Upper lobe of left lung (tissue), 6 donors: ENCODE results near the gene KLHL25. TPM values are rescaled to one million over a fixed set of nuclear protein-coding genes. Genes with fewer than 3 reads are reported as not detected.

Source experiments
- ATAC-seq, 2 donors: fragments of 200-7000 bp; cut with Tn5 transposase; one replicate each; pipeline ENCODE4 v1.9.1; 2022; ENCODE audit warnings: mild to moderate bottlenecking in 2 of 2, moderate library complexity in 2 of 2; ENCODE audit not compliant: low FRiP score in 2 of 2
- DNase-seq, 2 donors: peaks; one replicate each; pipeline ENCODE4 v3.0.0-alpha.2; 2019 to 2020
- H3K27ac ChIP-seq, 4 donors: fragments of 200-600 bp; sonication (generic); one replicate each; pipeline ENCODE4 v1.5.1; 2016 to 2019
- H3K27me3 ChIP-seq, 4 donors: fragments of 200-600 bp; sonication (generic); one replicate each; pipeline ENCODE4 v1.5.1; 2017 to 2019
- H3K36me3 ChIP-seq, 4 donors: fragments of 200-600 bp; sonication (generic); one replicate each; pipeline ENCODE4 v1.5.1; 2016 to 2019
- H3K4me1 ChIP-seq, 4 donors: fragments of 200-600 bp; sonication (generic); one replicate each; pipeline ENCODE4 v1.5.1; 2018 to 2019
- H3K4me3 ChIP-seq, 4 donors: fragments of 200-600 bp; sonication (generic); one replicate each; pipeline ENCODE4 v1.5.1; 2017 to 2019; ENCODE audit warnings: mild to moderate bottlenecking in 2 of 4, moderate library complexity in 1 of 4
- H3K9me3 ChIP-seq, 4 donors: fragments of 200-600 bp; sonication (generic); one replicate each; pipeline ENCODE4 v1.5.1; 2018 to 2019
- CTCF ChIP-seq, 6 experiments: fragments of 450-650 bp in 4 of 6; fragments of 200-600 bp in 2 of 6; sonication (generic) in 2 of 6; IDR thresholded peaks; one replicate each; pipeline ENCODE4 v1.5.1; 2016 to 2019; ENCODE audit warnings: antibody characterized with exemption in 6 of 6
- EP300 ChIP-seq, 4 donors: sonication (generic); formaldehyde crosslinking; IDR thresholded peaks; one replicate each; pipeline ENCODE4 v1.5.1; 2017; ENCODE audit warnings: antibody characterized with exemption in 4 of 4, control low read depth in 2 of 4
- POLR2A ChIP-seq, 4 donors: fragments of 450-650 bp; IDR thresholded peaks; one replicate each; pipeline ENCODE4 v1.5.1; 2016 to 2017; ENCODE audit warnings: antibody characterized with exemption in 4 of 4, mild to moderate bottlenecking in 2 of 4
- POLR2AphosphoS5 ChIP-seq, 2 donors: sonication (generic); formaldehyde crosslinking; IDR thresholded peaks; one replicate each; pipeline ENCODE4 v1.5.1; 2017; ENCODE audit warnings: antibody characterized with exemption in 2 of 2
- WGBS, 2 donors: methylation state at CpG; one replicate each; pipeline ENCODE4 v1.1.5; 2017 to 2018; 5-methylcytosine and 5-hydroxymethylcytosine counted together
- total RNA-seq, 6 donors: library from RNA; depleted of rRNA in 4 of 6; stranded (reverse); fragments of >200 nt in 4 of 6; gene quantifications; one replicate each; pipeline versions ENCODE4 v1.1.0 to v1.2.1, GENCODE V29; 2016 to 2021
- donor health status: DM: no; HTN: no; CAD: no; lungs with moderate emphysema.
- donor health status: DM: no; HTN: yes; CAD: no; lungs with severe emphysema.

The KLHL25 gene
- total RNA-seq, 6 donors from 2014 or later: 3.0 to 24.1 (median 5.6) TPM

GRCh38 chr15:85758655-85758978 is 36.1 kb downstream of the KLHL25 start:
- H3K36me3 ChIP-seq: no peaks in the 10 kb centered on the region
- no peak overlapping the region for H3K4me3 ChIP-seq
- no peak for ATAC-seq
- no peaks in the 10 kb centered on the region for H3K9me3 ChIP-seq
- peaks cover 0 to 4% (median 0%) of the 10 kb centered on the region in 4 donors for H3K4me1 ChIP-seq
- peak in 1 of 2 donors; percentile 59 for DNase-seq
- no peak overlapping the region for H3K27ac ChIP-seq
- H3K27me3 ChIP-seq: no peaks in the 10 kb centered on the region
- TF ChIP-seq POLR2A (IDR thresholded peaks at IDR 0.05) (no peak), CTCF (IDR thresholded peaks at IDR 0.05) (no peak), POLR2AphosphoS5 (IDR thresholded peaks at IDR 0.05) (no peak), EP300 (IDR thresholded peaks at IDR 0.05) (no peak)
- 95 to 97% methylated on average over 4 to 21 of the region's 21 CpGs for WGBS, 2 donors

DNA sequence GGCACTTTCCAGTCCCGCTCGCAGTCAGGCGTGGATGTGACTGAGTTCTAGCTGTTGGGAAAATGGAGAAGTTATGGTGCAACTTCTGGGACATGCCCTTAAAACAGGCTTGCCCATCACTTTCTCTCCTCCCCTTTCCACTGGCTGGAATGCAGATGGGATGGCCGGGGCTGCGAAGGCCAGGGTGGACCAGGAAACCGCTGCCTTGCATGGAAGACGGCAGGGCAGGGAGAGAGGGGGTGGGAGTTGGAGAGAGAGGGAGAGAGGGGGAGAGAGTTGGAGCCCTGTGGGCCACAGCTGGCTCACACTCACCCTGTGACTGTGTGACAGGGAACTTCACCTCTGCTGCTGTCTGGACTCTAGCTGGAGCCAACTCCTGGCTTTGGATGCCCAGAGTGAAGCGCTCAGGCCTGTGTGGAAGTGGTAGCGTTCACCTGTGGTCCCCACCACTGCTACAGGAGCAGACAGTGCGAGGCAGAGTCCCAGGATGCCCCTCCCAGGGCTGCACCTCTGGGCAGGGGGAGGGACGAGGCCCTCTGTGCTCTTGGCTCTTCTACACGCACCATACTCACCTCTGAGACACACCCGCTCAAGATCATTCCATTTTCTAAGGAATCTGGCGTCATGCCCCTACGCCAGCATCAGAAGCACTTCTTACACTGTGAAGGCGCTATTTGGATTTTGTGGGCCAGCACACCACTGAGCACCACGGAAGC is 36.6 kb downstream of the KLHL25 start:
- no peak overlapping the region for H3K27ac ChIP-seq
- whole genome bisulfite sequencing, 2 donors: 86 to 91% methylated on average over 15 to 17 of the region's 17 CpGs

DNA sequence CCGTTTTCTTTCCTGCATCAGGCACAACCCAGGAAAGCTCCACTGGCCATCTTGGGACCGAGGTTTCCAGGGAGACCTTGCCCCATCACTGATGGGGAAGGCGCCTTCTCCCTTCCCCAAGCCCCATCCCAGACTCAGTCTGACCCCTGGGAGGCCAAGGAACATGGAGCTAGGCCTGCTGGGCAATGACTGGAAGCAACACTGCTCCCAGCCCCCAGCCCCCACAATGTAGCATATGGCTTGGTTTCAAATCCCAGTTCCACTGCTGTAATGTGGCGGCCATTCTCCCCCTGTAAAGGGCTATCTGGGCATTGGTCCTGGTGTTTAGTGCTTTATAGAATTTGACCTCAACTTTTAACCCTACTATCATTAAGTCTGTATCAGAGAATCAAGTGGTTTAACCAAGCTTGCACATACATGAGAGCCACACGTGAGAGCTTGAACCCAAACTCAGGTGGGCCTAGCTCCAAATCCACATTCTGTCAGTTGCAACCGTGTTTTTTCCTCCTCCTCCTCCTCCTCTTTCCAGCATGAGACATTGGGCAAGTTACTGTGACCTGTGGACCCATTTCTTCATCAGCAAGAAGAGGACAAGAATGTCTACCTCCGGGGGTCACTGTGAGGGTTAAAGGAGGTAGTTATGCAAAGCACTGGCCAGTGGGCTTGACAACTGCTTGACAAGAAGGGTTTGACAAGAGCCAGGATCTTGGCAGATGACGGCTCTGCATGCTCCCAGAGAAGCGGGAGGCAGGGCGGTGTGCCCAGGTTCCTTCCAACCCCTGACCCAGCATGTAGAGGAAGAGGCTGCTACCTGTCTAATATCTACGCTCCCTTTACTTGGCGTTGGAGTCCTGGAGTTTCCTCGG is 37.4 kb downstream of the KLHL25 start:
- TF ChIP-seq CTCF (IDR thresholded peaks at IDR 0.05) (no peak), POLR2A (IDR thresholded peaks at IDR 0.05) (no peak), EP300 (IDR thresholded peaks at IDR 0.05) (no peak), POLR2AphosphoS5 (IDR thresholded peaks at IDR 0.05) (no peak)
- H3K4me1 ChIP-seq: peaks cover 0 to 7% (median 2%) of the 10 kb centered on the region in 4 donors
- H3K27ac ChIP-seq: no peak overlapping the region
- no peaks in the 10 kb centered on the region for H3K27me3 ChIP-seq
- ATAC-seq (no peak), DNase-seq (no peak)
- no peaks in the 10 kb centered on the region for H3K36me3 ChIP-seq
- no peak overlapping the region for H3K4me3 ChIP-seq
- no peaks in the 10 kb centered on the region for H3K9me3 ChIP-seq
- 83 to 91% methylated on average over 7 to 13 of the region's 13 CpGs for WGBS, 2 donors

More for the DNA sequence above, 36.6 kb downstream of the KLHL25 start:
- ATAC-seq: no peak
- H3K27me3 ChIP-seq: no peaks in the 10 kb centered on the region
- peaks cover 0 to 4% (median 0%) of the 10 kb centered on the region in 4 donors for H3K4me1 ChIP-seq
- no peak for TF ChIP-seq EP300 (IDR thresholded peaks at IDR 0.05)
- no peak for TF ChIP-seq POLR2A (IDR thresholded peaks at IDR 0.05)
- TF ChIP-seq POLR2AphosphoS5 (IDR thresholded peaks at IDR 0.05): no peak
- TF ChIP-seq CTCF (IDR thresholded peaks at IDR 0.05): no peak
- H3K36me3 ChIP-seq: no peaks in the 10 kb centered on the region
- no peaks in the 10 kb centered on the region for H3K9me3 ChIP-seq
- no peak overlapping the region for H3K4me3 ChIP-seq
- no peak for DNase-seq

DNA sequence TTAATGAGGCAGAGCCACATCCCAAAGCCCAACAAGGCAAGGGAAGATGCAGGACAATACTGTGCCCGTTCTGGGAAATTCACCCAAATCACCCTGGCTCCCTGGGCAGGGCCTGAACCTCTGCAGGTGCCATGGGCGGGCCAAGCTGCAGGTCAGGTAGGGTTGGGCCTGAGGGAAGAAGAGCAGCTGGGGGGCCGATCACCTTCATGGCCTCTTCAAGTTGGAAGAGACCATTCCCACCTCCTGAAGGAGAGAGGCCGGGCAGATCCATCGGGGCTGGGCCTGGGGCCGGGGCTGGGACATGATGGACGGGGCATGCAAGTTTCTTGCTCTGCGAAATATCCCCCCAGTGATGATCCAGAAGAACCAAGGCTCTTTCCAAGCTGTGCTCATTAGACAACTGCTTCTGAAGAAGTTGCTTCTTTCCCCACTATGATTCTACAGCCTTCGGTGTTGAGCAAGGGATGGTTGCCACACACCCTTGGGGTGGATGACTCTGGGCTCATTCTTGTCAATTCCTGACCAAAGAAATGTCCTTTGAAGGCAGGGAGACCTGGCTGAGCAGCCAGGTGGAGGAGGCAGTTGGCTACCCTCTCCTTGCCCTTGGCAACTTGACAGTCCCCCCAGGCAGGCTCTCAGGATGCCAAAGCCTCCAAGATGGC is 38.2 kb downstream of the KLHL25 start:
- no peak overlapping the region for H3K27ac ChIP-seq
- ATAC-seq (no peak), DNase-seq (peak in 1 of 2 donors; percentile 69)
- H3K4me1 ChIP-seq: peaks cover 5 to 15% (median 7%) of the 10 kb centered on the region in 4 donors
- H3K36me3 ChIP-seq: no peaks in the 10 kb centered on the region
- TF ChIP-seq EP300 (IDR thresholded peaks at IDR 0.05) (no peak), CTCF (IDR thresholded peaks at IDR 0.05) (no peak), POLR2AphosphoS5 (IDR thresholded peaks at IDR 0.05) (peak in 1 of 2 donors; percentile 38), POLR2A (IDR thresholded peaks at IDR 0.05) (no peak)
- no peak overlapping the region for H3K4me3 ChIP-seq
- H3K9me3 ChIP-seq: no peaks in the 10 kb centered on the region
- WGBS, 2 donors: 88 to 91% methylated on average over 1 to 9 of the region's 9 CpGs
- no peaks in the 10 kb centered on the region for H3K27me3 ChIP-seq
